ENCODE data around the gene DISC1. TPM values are rescaled to one million over a fixed set of nuclear protein-coding genes. Genes with fewer than 3 reads are reported as not detected.

DISC1 gene
- total and polyA plus RNA-seq, 2 of the 13 experiments (the other 11 are each of a cell fraction or from before 2014, with no cell fraction given): 4.2 to 4.6 TPM

- ATAC-seq (no peak), DNase-seq (ENCODE audit: low spot score) (no peak), FAIRE-seq (no peak)
- in situ Hi-C loops (cut with HindIII; ENCODE audit: extremely low pct_ligation_motif_present, low pct_unique_long_range_greater_than_20kb): no loop called here
- intact Hi-C loops (cut with micrococcal nuclease; ENCODE audit: unreplicated experiment): no loop called here
- CTCF ChIA-PET (ENCODE audit: low intra/inter-chr PET ratio, low total read pairs): no interaction called here
- no peak for TF ChIP-seq MXI1 (IDR thresholded peaks at IDR 0.05; ENCODE audit: borderline replicate concordance, low read depth, low read length)
- TF ChIP-seq NFKB2 (CRISPR knock-in tag; IDR thresholded peaks at IDR 0.05; ENCODE audit: borderline replicate concordance): no peak
- TF ChIP-seq CBX1 (IDR thresholded peaks at IDR 0.05; ENCODE audit: low read depth): no peak
- no peak for TF ChIP-seq XBP1 (CRISPR knock-in tag; IDR thresholded peaks at IDR 0.05)
- TF ChIP-seq ZNF543 (CRISPR knock-in tag; IDR thresholded peaks at IDR 0.05): no peak
- no peak for TF ChIP-seq ZNF382 (CRISPR knock-in tag; IDR thresholded peaks at IDR 0.05; ENCODE audit: borderline replicate concordance)
- no peak for TF ChIP-seq EHMT2 (IDR thresholded peaks at IDR 0.05; ENCODE audit: borderline replicate concordance, low read depth, low read length)
- no peak for TF ChIP-seq ATAD3A (CRISPR knock-in tag; IDR thresholded peaks at IDR 0.05)
- no peaks in the 10 kb centered on the region; a peak in 1 of 5 replicates for H3K36me3 ChIP-seq (replicated peaks in 1 of 2; ENCODE audit: control insufficient read depth in 1 of 2, insufficient read depth in 2 of 2, low read length in 2 of 2)
- H3K9me3 ChIP-seq (ENCODE audit: low read length): no peaks in the 10 kb centered on the region
- H3K9ac ChIP-seq (ENCODE audit: insufficient read depth, low read depth, low read length): no peak overlapping the region
- H2AFZ ChIP-seq (ENCODE audit: low read length): no peak overlapping the region
- H3K27me3 ChIP-seq (ENCODE audit: control insufficient read depth in 1 of 2, insufficient read depth in 2 of 2, low read length in 2 of 2): no peaks in the 10 kb centered on the region
- no peaks in the 10 kb centered on the region for H3K79me2 ChIP-seq (ENCODE audit: insufficient read depth, low read length)
- no peak overlapping the region for H3K27ac ChIP-seq (ENCODE audit: extremely low read length, insufficient read depth, low read length)
- H3K4me2 ChIP-seq (ENCODE audit: low read depth, low read length): no peak overlapping the region
- BruUV-seq (replicated peaks): no TSS peak
- H3K4me3 ChIP-seq (replicated peaks in 1 of 3; ENCODE audit: insufficient read depth in 1 of 3, low read depth in 2 of 3, low read length in 3 of 3): no peak overlapping the region
- peaks cover 37% of the 10 kb centered on the region for H3K4me1 ChIP-seq (ENCODE audit: insufficient read depth, low read length)
- 88% methylated on average over 6 of the region's 6 CpGs for WGBS (ENCODE audit: low lambda C conversion rate)
- H4K20me1 ChIP-seq (ENCODE audit: insufficient read depth, low read length): no peaks in the 10 kb centered on the region; the same call in 1 of the 2 replicates
- POLR2A ChIA-PET: no interaction called here
These were observed 312.1 kb downstream of the DISC1 start for GRCh38 chr1:231938711-231939110.

DNA sequence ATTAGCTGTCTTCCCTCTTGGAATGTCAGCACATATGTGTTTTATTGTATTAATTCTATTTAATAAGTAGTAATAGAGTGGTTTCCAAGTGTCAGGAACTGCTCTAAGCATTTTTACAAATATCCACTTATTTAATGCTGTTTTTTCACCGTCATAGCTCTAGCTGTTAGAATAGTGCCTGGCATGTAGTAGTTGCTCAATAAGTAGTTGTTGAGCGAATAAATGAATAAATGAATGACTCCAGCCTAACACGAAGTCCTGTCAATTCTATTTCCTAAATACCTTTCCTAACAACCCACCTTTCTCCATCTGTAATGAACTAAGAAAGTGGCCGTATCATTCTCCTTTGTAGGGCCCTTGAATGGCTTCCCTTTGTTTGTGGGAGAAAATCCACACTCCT is 312.5 kb downstream of the DISC1 start:
- Histone ChIP-seq H3K9ac (ENCODE audit: insufficient read depth, low read depth, low read length) (no peak overlapping the region), H3K27me3 (ENCODE audit: control insufficient read depth in 1 of 2, insufficient read depth in 2 of 2, low read length in 2 of 2) (no peaks in the 10 kb centered on the region), H2AFZ (ENCODE audit: low read length) (no peak overlapping the region), H3K36me3 (replicated peaks in 1 of 2; ENCODE audit: control insufficient read depth in 1 of 2, insufficient read depth in 2 of 2, low read length in 2 of 2) (no peaks in the 10 kb centered on the region; a peak in 1 of 5 replicates), H3K4me2 (ENCODE audit: low read depth, low read length) (no peak overlapping the region), H3K4me3 (replicated peaks in 1 of 3; ENCODE audit: insufficient read depth in 1 of 3, low read depth in 2 of 3, low read length in 3 of 3) (no peak overlapping the region), H3K4me1 (ENCODE audit: insufficient read depth, low read length) (peaks cover 33% of the 10 kb centered on the region), H3K79me2 (ENCODE audit: insufficient read depth, low read length) (no peaks in the 10 kb centered on the region), H3K9me3 (ENCODE audit: low read length) (no peaks in the 10 kb centered on the region), H3K27ac (ENCODE audit: extremely low read length, insufficient read depth, low read length) (no peak overlapping the region), H4K20me1 (ENCODE audit: insufficient read depth, low read length) (no peaks in the 10 kb centered on the region; the same call in 1 of the 2 replicates)
- no peak for DNase-seq (ENCODE audit: low spot score)
- ATAC-seq: no peak
- CTCF ChIA-PET (ENCODE audit: low intra/inter-chr PET ratio, low total read pairs): no interaction called here
- POLR2A ChIA-PET: no interaction called here
- in situ Hi-C loops (cut with HindIII; ENCODE audit: extremely low pct_ligation_motif_present, low pct_unique_long_range_greater_than_20kb) (no loop called here), intact Hi-C loops (cut with micrococcal nuclease; ENCODE audit: unreplicated experiment) (no loop called here)
- no TSS peak for BruUV-seq (replicated peaks)
- 85% methylated on average over 4 of the region's 4 CpGs for WGBS (ENCODE audit: low lambda C conversion rate)
- TF ChIP-seq KAT7 (CRISPR knock-in tag; IDR thresholded peaks at IDR 0.05; ENCODE audit: borderline replicate concordance) (no peak), TAF15 (IDR thresholded peaks at IDR 0.05; ENCODE audit: low read depth, low read length, poor library complexity, severe bottlenecking) (no peak), ZNF563 (CRISPR knock-in tag; IDR thresholded peaks at IDR 0.05) (no peak), ZNF143 (CRISPR knock-in tag; IDR thresholded peaks at IDR 0.05) (no peak), STAG1 (CRISPR knock-in tag; IDR thresholded peaks at IDR 0.05) (no peak), ZNF3 (CRISPR knock-in tag; IDR thresholded peaks at IDR 0.05) (0 out of 2 replicates have a peak, but pooled peaks have one; percentile 27)
- TF ChIP-seq, protein P1, sequence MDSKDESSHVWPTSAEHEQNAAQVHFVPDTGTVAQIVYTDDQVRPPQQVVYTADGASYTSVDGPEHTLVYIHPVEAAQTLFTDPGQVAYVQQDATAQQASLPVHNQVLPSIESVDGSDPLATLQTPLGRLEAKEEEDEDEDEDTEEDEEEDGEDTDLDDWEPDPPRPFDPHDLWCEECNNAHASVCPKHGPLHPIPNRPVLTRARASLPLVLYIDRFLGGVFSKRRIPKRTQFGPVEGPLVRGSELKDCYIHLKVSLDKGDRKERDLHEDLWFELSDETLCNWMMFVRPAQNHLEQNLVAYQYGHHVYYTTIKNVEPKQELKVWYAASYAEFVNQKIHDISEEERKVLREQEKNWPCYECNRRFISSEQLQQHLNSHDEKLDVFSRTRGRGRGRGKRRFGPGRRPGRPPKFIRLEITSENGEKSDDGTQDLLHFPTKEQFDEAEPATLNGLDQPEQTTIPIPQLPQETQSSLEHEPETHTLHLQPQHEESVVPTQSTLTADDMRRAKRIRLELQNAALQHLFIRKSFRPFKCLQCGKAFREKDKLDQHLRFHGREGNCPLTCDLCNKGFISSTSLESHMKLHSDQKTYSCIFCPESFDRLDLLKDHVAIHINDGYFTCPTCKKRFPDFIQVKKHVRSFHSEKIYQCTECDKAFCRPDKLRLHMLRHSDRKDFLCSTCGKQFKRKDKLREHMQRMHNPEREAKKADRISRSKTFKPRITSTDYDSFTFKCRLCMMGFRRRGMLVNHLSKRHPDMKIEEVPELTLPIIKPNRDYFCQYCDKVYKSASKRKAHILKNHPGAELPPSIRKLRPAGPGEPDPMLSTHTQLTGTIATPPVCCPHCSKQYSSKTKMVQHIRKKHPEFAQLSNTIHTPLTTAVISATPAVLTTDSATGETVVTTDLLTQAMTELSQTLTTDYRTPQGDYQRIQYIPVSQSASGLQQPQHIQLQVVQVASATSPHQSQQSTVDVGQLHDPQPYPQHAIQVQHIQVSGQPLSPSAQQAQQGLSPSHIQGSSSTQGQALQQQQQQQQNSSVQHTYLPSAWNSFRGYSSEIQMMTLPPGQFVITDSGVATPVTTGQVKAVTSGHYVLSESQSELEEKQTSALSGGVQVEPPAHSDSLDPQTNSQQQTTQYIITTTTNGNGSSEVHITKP (CRISPR knock-in tag; IDR thresholded peaks at IDR 0.05; ENCODE audit: low read depth): no peak
- FAIRE-seq: no peak
